Liver (tissue), 9 donors: Measurements from ENCODE around the gene ELMO2. TPM values are rescaled to one million over a fixed set of nuclear protein-coding genes. Genes with fewer than 3 reads are reported as not detected.

ENCODE experiments used
- DNase-seq: peaks from one replicate; pipeline ENCODE4 v3.0.0-alpha.2; 2017; ENCODE audit warnings: low spot score
- H3K27ac ChIP-seq, 2 donors: one replicate each; pipeline ENCODE4 v1.7.0; 2013; ENCODE audit warnings: inconsistent platforms in 2 of 2, low read length in 2 of 2, control low read depth in 1 of 2, low read depth in 1 of 2, mild to moderate bottlenecking in 1 of 2
- H3K27me3 ChIP-seq, 4 donors: one replicate each; pipeline versions ENCODE4 v1.6.1 to v1.7.0; 2013; ENCODE audit warnings: low read length in 3 of 4, inconsistent platforms in 1 of 4, mild to moderate bottlenecking in 1 of 4, moderate library complexity in 1 of 4; ENCODE audit not compliant: control insufficient read depth in 4 of 4, insufficient read depth in 4 of 4
- H3K36me3 ChIP-seq, 4 donors: one replicate each; pipeline versions ENCODE4 v1.6.1 to v1.7.0; 2013; ENCODE audit warnings: low read length in 3 of 4, mild to moderate bottlenecking in 3 of 4, low read depth in 1 of 4, moderate library complexity in 1 of 4; ENCODE audit not compliant: control insufficient read depth in 4 of 4, insufficient read depth in 3 of 4
- H3K4me1 ChIP-seq, 4 donors: one replicate each; pipeline versions ENCODE4 v1.6.1 to v1.7.0; 2013; ENCODE audit warnings: low read length in 3 of 4, mild to moderate bottlenecking in 3 of 4, moderate library complexity in 1 of 4; ENCODE audit not compliant: control insufficient read depth in 4 of 4, insufficient read depth in 4 of 4
- H3K4me3 ChIP-seq, 3 donors: one replicate each; pipeline versions ENCODE4 v1.6.1 to v1.7.0; 2013; ENCODE audit warnings: low read length in 3 of 3, control low read depth in 1 of 3, low read depth in 1 of 3, mild to moderate bottlenecking in 1 of 3
- H3K9ac ChIP-seq, 2 donors: one replicate each; pipeline ENCODE4 v1.7.0; 2013; ENCODE audit warnings: low read length in 2 of 2, mild to moderate bottlenecking in 2 of 2, moderate library complexity in 2 of 2, control low read depth in 1 of 2, low read depth in 1 of 2
- H3K9me3 ChIP-seq, 4 donors: one replicate each; pipeline versions ENCODE4 v1.6.1 to v1.7.0; 2013; ENCODE audit warnings: low read length in 3 of 4; ENCODE audit not compliant: control insufficient read depth in 4 of 4
- ATF3 ChIP-seq: IDR thresholded peaks from 2 replicates; pipeline ENCODE4 v1.6.1; 2016; ENCODE audit warnings: antibody characterized with exemption
- CTCF ChIP-seq: fragments of 150-350 bp; IDR thresholded peaks from 2 replicates; pipeline ENCODE4 v1.5.1; 2017; ENCODE audit warnings: improper control_type of control experiment, low read depth, low read length; ENCODE audit not compliant: missing input control
- FOXA2 ChIP-seq: IDR thresholded peaks from 2 replicates; pipeline ENCODE4 v1.6.1; 2016; ENCODE audit warnings: antibody characterized with exemption
- GABPA ChIP-seq, 2 donors: IDR thresholded peaks in 1 of 2; conservative IDR thresholded peaks in 1 of 2; 2 replicates each; pipeline ENCODE4 v1.6.1; 2016; ENCODE audit warnings: antibody characterized with exemption in 2 of 2, mild to moderate bottlenecking in 1 of 2, moderate library complexity in 1 of 2
- HNF4A ChIP-seq, 2 donors: conservative IDR thresholded peaks; 2 replicates each; pipeline ENCODE4 v1.6.1; 2016; ENCODE audit warnings: antibody characterized with exemption in 2 of 2, mild to moderate bottlenecking in 2 of 2
- NR2F2 ChIP-seq: IDR thresholded peaks from 2 replicates; pipeline ENCODE4 v1.6.1; 2016; ENCODE audit warnings: antibody characterized with exemption
- RAD21 ChIP-seq, 2 donors: IDR thresholded peaks; 2 replicates each; pipeline ENCODE4 v1.6.1; 2016; ENCODE audit warnings: antibody characterized with exemption in 2 of 2, mild to moderate bottlenecking in 2 of 2
- RXRA ChIP-seq, 2 donors: IDR thresholded peaks; 2 replicates each; pipeline ENCODE4 v1.6.1; 2017 to 2018; ENCODE audit warnings: antibody characterized with exemption in 2 of 2, mild to moderate bottlenecking in 1 of 2
- SP1 ChIP-seq: IDR thresholded peaks from 2 replicates; pipeline ENCODE4 v1.6.1; 2018; ENCODE audit warnings: antibody characterized with exemption, mild to moderate bottlenecking
- TAF1 ChIP-seq: conservative IDR thresholded peaks from 2 replicates; pipeline ENCODE4 v1.6.1; 2016; ENCODE audit warnings: antibody characterized with exemption, mild to moderate bottlenecking
- ZBTB33 ChIP-seq: IDR thresholded peaks from 2 replicates; pipeline ENCODE4 v1.6.1; 2016; ENCODE audit warnings: antibody characterized with exemption
- WGBS: extraction: QIAGEN DNeasy Blood & Tissue Kit; methylation state at CpG from one replicate; pipeline ENCODE4 v1.1.7; 2013; 5-methylcytosine and 5-hydroxymethylcytosine counted together
- polyA plus RNA-seq, 2 donors: library from polyadenylated mRNA; stranded (reverse) in 1 of 2; unstranded in 1 of 2; fragments of 200-250 nt in 1 of 2; fragments of >200 nt in 1 of 2; fragmentation: Nextera tagmentation in 1 of 2; extraction: Ambion mirVana in 1 of 2; gene quantifications; one replicate each; pipeline versions ENCODE4 v1.2.1 to v1.2.3, GENCODE V29; 2013 to 2015
- total RNA-seq, 2 donors: library from RNA; depleted of rRNA; stranded (reverse); fragments of >200 nt; gene quantifications; one replicate each; pipeline ENCODE4 v1.2.3, GENCODE V29; 2014
- TF ChIP-seq, protein P1 (sequence below): IDR thresholded peaks from 2 replicates; pipeline ENCODE4 v1.6.1; 2016; ENCODE audit warnings: antibody characterized with exemption, mild to moderate bottlenecking
- donor health status: healthy.
- donor health status: healthy.
- donor health status: healthy.
- donor health status: healthy.
- donor health status: healthy.

The ELMO2 gene
- total and polyA plus RNA-seq, 4 donors = 7.9 to 16.0 (median 13.9) TPM

DNA sequence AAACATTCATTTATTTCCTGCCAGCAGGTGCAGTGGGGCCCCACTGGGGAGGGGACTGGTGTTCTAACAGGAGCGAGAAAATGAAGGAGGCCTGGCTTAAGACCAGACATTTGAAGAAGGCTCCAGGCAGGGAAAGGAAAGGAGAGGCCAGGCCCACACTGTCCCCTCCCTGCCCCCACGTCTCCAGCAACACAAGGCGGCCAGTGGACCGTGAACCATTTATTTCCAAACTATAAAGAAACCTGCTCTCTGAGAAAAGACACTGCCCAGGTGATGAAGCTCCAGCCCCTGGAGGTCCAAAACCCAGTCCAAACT, 56.7 kb downstream of the ELMO2 start:
- 89% methylated on average over 4 of the region's 4 CpGs for WGBS
- Histone ChIP-seq H3K27ac (no peak overlapping the region), H3K9ac (no peak overlapping the region), H3K27me3 (no peaks in the 10 kb centered on the region), H3K36me3 (peaks cover 3 to 24% (median 11%) of the 10 kb centered on the region in 4 donors), H3K4me3 (no peak overlapping the region), H3K4me1 (peaks cover 0 to 9% (median 2%) of the 10 kb centered on the region in 4 donors), H3K9me3 (no peaks in the 10 kb centered on the region)
- no peak for DNase-seq
- TF ChIP-seq, protein P1, sequence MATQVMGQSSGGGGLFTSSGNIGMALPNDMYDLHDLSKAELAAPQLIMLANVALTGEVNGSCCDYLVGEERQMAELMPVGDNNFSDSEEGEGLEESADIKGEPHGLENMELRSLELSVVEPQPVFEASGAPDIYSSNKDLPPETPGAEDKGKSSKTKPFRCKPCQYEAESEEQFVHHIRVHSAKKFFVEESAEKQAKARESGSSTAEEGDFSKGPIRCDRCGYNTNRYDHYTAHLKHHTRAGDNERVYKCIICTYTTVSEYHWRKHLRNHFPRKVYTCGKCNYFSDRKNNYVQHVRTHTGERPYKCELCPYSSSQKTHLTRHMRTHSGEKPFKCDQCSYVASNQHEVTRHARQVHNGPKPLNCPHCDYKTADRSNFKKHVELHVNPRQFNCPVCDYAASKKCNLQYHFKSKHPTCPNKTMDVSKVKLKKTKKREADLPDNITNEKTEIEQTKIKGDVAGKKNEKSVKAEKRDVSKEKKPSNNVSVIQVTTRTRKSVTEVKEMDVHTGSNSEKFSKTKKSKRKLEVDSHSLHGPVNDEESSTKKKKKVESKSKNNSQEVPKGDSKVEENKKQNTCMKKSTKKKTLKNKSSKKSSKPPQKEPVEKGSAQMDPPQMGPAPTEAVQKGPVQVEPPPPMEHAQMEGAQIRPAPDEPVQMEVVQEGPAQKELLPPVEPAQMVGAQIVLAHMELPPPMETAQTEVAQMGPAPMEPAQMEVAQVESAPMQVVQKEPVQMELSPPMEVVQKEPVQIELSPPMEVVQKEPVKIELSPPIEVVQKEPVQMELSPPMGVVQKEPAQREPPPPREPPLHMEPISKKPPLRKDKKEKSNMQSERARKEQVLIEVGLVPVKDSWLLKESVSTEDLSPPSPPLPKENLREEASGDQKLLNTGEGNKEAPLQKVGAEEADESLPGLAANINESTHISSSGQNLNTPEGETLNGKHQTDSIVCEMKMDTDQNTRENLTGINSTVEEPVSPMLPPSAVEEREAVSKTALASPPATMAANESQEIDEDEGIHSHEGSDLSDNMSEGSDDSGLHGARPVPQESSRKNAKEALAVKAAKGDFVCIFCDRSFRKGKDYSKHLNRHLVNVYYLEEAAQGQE = no peak
- TF ChIP-seq GABPA (IDR thresholded peaks at IDR 0.05 in 1 of 2, conservative IDR thresholded peaks at IDR 0.05 in 1 of 2) (no peak), CTCF (no peak), HNF4A (conservative IDR thresholded peaks at IDR 0.05) (no peak), ATF3 (no peak), FOXA2 (no peak), RXRA (IDR thresholded peaks at IDR 0.05) (no peak), NR2F2 (no peak), SP1 (no peak), TAF1 (no peak), ZBTB33 (no peak)

- no peak overlapping the region for H3K9ac ChIP-seq
- H3K4me3 ChIP-seq = no peak overlapping the region
- peak; percentile 65 for DNase-seq
- TF ChIP-seq, protein P1 = no peak
- TF ChIP-seq CTCF = peak; percentile 61
- peak; percentile 80 to 86 for TF ChIP-seq RAD21 (IDR thresholded peaks at IDR 0.05)
- TF ChIP-seq FOXA2 = no peak
- H3K4me1 ChIP-seq = peaks cover 0 to 6% (median 2%) of the 10 kb centered on the region in 4 donors
- WGBS = 67% methylated on average over 12 of the region's 12 CpGs
- H3K27me3 ChIP-seq = no peaks in the 10 kb centered on the region
- peaks cover 0 to 22% (median 9%) of the 10 kb centered on the region in 4 donors for H3K36me3 ChIP-seq
- no peaks in the 10 kb centered on the region for H3K9me3 ChIP-seq
- H3K27ac ChIP-seq = no peak overlapping the region
Observed at GRCh38 chr20:46349035-46349741, 57.2 kb downstream of the ELMO2 start.
